Stimulated activated CD8-positive, alpha-beta memory T cell treated with anti-CD3 and anti-CD28 coated beads, Interleukin-4, amount 100 ng/mL, for 48 hours (primary cell): ENCODE measurements around the gene MCRIP2.

Source experiments
- DNase-seq: peaks from one replicate; pipeline ENCODE4 v3.0.0-alpha.2; 2020

Gene MCRIP2

GRCh38 chr16:633336-634050 lies 8.1 kb upstream of the MCRIP2 start:
- DNase-seq, result no peak

- DNase-seq, result no peak
Measured at GRCh38 chr16:634051-634670, 7.5 kb upstream of the MCRIP2 start.

DNA sequence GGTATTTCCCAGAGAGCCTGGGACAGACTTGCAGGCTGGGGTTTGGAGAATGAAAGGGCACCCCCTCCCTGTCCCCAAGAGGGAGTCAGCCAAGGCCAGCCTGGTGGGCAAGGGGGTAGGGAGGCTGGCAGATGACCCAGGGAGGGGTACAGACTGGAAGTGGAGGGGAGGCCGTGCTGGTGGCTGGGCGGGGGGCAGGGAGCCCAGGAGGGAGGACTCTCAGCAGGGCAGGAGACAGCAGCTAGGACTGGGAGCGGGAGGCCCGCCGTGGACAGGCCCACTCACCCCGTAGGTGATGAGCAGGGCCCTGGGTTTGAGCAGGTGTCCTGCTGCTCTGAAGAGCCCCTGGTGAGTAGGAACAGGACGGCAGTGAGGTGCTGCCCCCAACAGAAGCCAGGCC lies 6.6 kb upstream of the MCRIP2 start:
- DNase-seq, result no peak

DNA sequence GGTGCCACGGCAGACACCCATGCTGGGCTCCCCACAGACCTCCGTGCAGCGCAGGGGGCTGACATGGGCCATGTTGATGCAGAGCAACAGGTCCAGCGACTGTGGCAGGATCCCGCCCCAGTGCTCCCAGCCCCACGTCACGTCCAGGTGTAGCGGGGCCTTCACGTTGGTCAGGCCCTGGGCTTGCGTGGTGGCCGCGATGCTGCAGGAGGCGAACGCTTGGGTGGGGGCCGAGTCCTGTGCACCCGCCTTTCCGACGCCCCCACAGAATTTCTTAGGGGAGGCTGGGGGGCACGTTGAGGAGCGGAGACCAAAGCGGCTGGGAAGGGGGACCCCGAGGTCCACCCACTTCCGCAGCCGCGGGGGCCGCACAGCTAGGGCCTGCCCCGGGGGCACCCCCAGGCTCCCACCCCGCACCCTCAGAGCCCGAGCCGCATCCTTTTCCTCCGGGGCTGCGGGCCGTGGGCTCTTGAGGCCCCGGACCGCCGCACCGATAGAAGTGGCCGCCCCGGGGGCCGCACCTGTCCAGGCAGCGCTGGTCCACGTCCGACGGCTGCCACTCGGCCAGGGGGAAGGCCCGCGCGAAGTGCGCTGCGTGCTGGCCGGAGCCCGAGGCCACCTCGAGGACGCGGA lies 5.9 kb upstream of the MCRIP2 start:
- DNase-seq, result no peak

DNA sequence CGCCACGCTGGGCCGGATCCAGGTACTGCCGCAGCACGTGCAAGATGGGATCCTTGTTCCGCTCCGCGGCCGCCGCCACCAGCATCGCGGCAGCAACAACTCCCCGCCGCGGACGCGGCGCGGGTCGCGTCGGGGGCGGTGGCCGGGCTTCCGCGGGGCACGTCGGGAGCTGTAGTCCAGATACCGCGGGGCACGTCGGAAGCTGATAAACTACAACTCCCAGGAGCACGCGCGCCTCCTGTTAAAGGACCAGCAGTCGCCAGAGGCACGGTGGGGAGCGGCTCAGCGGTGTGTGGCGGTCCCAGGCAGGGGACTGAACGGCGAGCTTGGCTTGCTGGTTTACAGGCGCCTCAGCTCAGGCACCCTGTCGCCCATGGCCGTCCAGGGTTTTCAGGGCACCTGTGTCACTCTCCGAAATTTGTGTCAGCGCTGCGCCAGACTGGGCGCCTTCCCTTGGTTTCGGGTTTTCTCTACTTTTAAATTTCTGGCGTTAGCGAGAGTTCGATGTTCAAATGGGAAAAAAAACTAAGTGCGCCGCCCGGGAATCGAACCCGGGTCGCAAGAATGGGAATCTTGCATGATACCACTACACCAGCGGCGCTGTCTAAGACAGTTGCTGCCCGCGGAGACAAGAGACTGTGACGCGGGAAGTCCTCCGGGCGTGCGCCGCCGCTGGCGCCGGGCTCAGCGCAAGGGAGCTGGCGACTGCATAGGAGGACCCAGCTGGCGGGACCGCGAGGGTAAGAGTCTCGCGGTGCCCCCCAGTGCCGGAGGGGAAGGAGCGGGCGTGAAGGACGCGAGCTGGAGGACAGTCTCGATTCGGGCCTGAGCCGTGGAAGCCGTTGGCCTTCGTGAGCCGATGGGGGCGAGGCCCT lies 5.2 kb upstream of the MCRIP2 start, which contains the start of gene METTL26:
Gene METTL26 (minus strand): TSS at position 100 of the 875 bp plus-strand sequence. CDS start 15 bp downstream, at position 85.
- DNase-seq, result peak; percentile 98

DNA sequence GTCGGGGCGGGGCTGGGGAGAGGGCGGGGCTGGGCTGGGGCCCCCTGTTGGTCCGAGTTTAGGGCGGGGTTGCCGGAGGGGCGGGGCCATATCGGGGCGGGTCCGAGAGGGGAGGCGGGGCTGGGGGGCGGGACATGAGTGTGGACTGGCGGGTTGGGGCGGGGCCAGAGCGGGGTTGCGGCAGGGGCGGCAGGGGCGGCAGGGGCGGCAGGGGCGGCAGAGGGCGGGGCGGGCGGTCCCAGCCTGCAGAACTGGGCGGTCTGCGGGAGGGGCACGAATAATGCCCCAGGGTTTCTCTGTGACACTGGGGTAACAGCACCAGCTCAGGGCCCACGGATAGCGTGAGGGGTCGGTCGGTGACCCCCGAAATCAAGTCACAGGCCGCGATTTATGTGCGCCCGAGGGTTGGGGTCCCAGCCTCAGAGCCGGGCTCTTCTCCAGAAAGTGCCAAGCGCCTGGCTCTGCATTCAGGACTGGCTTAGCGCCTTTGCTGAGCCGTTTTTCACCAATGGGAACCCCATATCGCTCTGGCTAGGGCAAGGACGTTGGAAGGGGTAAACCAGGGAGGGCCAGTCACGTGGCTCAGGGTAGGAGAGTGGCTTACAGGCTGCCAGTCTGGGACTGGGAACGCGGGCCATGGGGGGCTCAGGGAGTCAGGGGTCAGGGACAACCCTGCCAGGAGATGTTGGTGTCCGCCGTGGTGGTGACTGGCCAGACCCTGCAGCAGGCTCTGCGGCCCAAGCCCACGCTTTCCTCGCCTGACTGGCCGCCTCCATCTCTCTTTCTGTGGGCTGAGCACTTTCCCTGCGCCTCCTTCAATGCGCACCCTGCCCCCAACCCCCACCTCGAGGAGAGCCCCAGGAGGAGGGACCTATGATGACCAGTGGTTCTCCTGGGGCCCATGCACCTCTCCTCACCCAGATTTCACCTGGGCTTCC lies 4.3 kb upstream of the MCRIP2 start:
- DNase-seq, result peak; percentile 91

GRCh38 chr16:638034-638543 lies 3.5 kb upstream of the MCRIP2 start:
- no peak for DNase-seq

- DNase-seq, result no peak
Measured at GRCh38 chr16:638836-639235, 2.8 kb upstream of the MCRIP2 start.

DNA sequence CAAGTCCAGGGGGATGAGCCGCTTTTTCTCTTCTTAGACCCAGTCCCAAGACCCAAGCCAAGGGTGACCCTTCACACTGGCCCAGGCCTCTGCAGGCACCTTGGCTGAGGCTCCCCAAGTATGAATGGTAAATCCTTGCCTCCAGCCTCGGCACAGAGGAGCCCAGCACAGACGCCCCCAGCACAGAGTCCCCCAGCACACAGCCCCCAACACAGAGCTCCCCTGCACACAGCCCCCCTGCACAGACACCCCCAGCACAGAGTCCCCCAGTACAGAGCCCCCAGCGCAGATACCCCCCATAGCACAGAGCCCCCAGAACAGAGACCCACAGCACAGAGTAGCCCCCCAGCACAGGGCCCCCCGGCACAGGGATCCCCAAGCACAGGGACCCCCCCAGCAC lies 1.0 kb upstream of the MCRIP2 start:
- DNase-seq, result no peak

DNA sequence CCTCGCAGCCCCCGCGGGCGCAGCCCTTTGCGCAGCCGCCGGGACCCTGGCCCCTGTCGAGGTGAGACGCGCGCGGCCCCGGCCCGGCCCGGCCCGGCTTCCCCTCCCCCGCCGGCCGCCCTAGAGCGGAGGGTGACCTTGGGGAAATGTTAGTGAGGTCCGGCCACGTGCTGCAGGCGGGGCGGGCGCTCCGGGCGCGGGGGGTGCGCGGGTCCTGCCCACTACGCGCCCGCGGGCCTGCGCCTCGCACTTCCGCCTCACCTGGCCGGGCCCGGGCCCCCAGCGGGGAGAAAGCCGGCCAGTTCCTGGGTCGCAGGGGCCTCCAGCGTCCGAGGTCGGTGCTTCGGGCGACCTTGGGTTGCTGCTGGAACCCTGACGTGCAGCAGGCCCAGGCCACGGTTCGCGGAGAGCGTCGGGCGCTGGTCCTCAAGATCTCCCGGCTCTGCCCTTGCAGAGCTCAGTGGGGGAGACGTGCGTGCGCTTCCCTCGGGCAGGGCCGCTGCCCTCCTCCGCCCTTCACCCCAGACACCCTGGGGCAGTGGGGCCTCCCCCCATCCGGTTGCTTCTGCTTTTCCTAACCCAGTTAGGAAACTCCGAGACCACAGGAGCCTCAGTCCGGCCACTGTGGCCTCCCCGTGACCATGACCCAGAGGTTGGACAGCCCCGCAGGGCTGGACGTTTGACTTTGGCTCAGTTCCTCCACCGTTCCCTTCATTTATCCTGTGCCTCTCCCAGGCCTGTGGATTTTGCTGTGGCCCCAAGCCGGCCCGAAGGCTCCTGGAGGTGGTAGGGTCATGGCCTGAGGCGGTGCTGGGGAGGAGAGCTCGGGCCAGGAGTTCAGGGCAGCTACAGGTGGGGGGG lies 791 bp downstream of the MCRIP2 start:
- DNase-seq, result peak; percentile 60

- no peak for DNase-seq
Measured at GRCh38 chr16:643050-643368, 1.4 kb downstream of the MCRIP2 start.

DNA sequence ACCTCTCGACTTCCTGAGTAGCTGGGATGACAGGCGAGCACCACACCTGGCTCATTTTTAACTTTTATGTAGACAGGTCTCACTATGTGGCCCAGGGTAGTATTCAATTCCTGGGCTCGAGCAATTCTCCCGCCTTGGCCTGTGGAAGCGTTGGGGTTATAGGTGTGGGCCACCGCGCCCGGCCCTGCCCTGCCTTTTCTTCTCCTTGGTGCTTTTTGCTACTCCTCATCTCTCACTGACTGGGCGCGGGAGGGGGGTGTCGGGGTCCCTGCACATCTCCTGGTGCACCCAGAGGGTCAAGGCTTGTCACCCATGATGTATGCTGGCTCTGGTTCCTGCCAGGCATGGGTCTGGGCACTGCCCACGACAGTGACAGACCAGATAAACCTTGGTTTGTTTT lies 2.9 kb downstream of the MCRIP2 start:
- DNase-seq, result no peak

DNA sequence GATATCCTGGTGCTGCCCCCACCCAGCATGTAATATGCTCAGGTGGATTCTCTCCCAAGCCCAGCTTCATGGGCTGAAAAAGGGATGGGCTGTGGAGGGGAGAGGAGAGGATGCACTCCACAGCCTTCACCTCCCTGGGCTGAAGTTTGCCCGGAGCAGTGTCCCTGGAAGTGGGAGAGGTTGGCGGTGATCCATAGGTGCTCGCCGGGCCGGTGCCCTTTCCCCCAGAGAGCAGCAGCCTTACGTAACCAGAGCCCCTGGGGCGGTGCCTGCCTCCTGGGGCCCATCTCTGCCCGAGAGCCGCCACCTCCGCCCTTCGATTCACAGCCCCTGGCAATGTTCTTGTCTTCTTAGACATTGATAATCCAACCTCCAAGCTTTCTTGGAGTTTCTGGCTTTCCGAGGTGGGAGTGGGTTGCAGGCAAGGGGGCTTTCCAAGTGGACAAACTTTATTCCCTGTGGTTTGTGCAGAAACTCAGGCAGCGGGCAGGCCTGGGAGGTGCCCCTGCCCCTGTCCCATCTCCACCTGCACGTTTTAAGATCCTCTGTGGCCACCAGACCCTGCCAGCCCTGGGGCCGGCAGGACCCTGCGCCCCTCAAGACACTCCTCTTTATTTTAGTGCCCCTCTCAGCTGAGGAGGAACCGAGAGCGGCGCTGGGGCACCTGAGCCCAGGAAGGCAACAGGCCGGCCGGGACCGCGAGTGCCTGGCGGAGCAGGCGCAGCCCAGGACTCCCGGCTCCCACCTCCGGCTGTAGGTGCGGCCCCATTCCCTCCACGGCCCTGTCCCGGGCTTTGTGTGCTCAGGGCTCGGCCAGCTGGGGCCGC lies 4.4 kb downstream of the MCRIP2 start:
- no peak for DNase-seq

- DNase-seq, result no peak
Measured at GRCh38 chr16:646679-647172, 5.1 kb downstream of the MCRIP2 start.

DNA sequence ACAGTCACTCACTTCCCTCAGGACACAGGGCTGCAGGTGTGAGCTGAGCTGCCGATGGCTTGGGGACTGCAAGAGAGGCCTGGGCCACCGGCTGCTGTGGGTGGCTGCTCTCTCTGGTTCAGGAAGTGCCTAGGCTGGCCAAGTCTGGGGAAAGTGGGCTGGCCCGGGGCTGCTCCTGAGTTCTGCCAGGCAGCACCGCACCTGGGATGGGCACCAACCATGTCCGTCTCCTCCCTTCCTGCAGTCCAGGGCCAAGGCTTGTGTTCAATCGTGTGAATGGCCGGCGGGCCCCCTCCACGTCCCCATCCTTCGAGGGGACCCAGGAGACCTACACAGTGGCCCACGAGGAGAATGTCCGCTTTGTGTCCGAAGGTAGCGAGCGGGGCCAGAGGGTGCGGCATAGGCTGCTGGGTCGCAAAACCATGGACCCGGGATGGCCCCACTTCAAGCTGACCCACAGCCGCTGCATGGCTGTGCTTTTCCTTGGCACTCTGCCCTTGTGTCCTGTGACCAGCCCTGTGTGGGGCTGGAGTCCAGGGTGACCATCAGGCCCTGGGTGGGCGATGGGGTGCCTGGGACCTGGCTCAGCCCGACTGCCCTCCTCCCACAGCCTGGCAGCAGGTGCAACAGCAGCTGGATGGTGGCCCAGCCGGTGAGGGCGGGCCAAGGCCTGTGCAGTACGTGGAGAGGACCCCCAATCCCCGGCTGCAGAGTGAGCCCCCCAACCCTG lies 5.7 kb downstream of the MCRIP2 start:
- DNase-seq, result no peak

DNA sequence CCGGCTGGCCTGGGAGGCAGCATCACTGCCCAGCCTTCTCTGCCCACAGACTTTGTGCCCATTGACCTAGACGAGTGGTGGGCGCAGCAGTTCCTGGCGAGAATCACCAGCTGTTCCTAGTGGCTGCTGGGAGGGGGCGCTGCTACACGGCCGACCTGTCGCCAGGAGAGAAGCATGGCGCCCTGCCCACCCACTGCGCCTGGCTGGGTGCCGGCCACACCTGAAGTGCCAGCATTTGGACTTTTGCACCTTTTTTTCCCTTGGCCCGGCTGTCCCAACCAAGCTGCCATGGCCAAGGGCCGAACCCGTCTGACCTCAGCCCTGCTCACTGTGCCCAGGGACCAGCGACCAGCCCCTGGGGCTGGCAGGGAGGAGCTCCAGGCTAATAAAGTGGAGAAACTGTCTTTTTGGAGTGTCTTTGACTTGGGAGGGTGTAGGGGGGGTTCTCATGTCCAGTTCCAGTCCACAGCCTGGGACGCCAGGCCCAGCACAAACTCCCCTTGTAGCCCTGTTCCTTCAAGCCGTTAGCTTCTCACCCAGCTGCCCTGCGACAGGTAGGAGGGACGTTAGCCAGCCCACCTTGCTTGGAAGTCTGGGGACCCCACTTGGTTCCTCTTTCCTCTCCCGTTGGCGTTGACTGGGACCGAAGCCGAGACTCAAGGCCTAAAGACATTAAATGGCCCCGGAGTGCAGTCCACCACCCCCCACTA lies 6.6 kb downstream of the MCRIP2 start:
- peak; percentile 74 for DNase-seq

GRCh38 chr16:648781-649589 lies 7.4 kb downstream of the MCRIP2 start, which contains the start of gene WDR90:
Gene WDR90 (plus strand): TSS chr16:649365. CDS start chr16:649417, 52 bp downstream.
- peak; percentile 95 for DNase-seq
